ENCODE results near the gene ZNF444. TPM values are rescaled to one million over a fixed set of nuclear protein-coding genes. Genes with fewer than 3 reads are reported as not detected.

Gene ZNF444
- total RNA-seq: 10 to 100 TPM; 32.0 to 78.2 (median 52.1) TPM

DNA sequence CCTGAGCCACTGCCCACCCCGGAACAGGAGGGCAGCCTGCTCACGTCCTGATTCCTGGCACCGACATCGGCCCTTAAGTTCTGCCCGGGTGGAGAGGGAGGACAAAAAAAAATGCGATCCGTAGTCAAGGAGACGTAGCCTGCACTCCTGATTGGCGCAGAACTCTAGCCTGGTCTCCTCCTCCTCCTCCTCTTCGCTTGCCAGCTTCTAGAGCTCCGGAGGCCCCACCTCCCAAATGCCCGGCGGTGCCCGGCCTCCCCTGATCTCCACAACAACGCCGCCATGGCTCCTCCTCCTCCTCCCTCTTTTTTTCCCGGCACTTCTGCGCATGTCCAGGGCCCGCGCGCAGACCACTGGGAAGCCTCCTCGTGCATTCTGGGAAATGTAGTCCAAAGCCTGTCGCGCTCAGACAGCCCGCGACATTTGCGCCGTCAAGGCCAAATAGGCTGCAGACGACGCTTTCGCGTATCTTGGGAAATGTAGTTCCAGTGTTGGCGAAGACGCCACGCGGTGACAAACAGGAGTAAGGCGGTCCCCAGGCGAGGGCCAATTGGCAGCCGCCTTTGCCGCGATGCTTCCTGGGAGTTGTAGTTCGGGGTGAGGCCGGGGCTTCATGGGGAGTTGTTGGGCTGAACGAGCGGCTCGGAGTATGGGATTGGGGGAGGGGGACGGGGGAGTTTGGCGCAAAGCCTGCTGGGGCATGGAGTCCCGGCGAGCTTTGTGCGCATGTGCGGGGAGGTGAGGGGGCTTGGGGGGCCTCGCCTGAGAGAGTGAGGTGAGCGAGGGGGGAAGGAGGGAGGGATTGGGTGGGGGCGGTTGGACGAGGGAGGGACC is at the start of gene ZNF444:
Gene ZNF444, plus strand, starts transcription at position 705 of the 834 bp plus-strand sequence. CDS start 5,625 bp downstream, outside the sequence.
- peaks cover 13 to 53% (median 42%) of the 10 kb centered on the region in 4 donors for H3K4me1 ChIP-seq
- intact Hi-C loops (cut with DNase I): loop anchor here (10.0 kb wide), 1 partner anchor 174 kb away; the partner anchor contains the start of gene ZSCAN5A
- under 1% methylated on average over 38 of the region's 56 CpGs for WGBS

DNA sequence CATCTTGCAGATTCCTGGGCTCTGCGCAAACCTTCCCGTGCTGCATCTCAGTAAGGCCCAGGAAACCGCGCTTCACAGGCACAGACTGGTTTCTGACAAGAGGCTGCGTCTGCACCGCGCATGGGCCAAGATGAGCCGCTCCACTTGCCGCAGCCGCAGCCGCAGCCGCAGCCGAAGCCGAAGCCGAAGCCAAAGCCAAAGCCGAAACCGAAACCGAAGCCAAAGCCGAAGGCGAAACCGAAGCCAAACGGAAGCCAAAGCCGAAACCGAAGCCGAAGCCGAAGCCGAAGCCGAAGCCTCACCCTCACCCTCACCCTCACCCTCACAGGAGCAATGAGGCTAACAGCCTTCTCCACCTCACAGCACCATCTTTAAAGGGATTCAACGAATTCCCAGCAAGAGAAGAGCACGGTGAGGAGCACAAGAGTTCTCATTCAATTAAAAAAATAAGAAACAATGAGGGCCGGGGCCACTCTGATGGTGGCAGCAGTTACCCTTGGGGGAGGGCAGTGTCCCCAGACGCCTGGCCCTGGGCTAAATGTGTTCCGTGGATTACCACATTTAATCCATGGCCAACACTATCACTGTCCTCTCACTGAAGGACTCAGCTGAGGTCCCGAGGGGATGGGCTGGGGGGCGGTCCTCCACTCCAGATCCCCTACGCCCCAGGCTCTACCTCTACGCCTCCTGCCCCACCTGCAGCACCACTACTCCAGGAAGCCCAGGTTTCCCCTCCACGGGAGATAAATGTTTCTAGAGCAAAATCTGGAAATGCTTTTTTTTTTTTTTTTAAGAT is 49.1 kb upstream of the ZNF444 start:
- Histone ChIP-seq H3K9me3 (no peaks in the 10 kb centered on the region), H3K27me3 (no peaks in the 10 kb centered on the region), H3K4me1 (peaks cover 22 to 36% (median 32%) of the 10 kb centered on the region in 4 donors), H3K4me3 (no peak overlapping the region), H3K36me3 (peaks cover 11 to 59% (median 41%) of the 10 kb centered on the region in 4 donors), H3K27ac (replicated peaks in 1 of 4) (peak overlapping the region; percentile 46 to 62 (median 52))
- intact Hi-C loops (cut with DNase I): loop anchor here (5.0 kb wide), 1 partner anchor 80 kb away; no protein-coding TSS in a partner anchor
- WGBS: 92% methylated on average over 38 of the region's 38 CpGs
- no peak for DNase-seq (ENCODE audit: extremely low spot score)
- TF ChIP-seq POLR2AphosphoS5 (IDR thresholded peaks at IDR 0.05) (no peak), POLR2A (IDR thresholded peaks at IDR 0.05; ENCODE audit: low read depth) (no peak)
- TF ChIP-seq, protein P1, sequence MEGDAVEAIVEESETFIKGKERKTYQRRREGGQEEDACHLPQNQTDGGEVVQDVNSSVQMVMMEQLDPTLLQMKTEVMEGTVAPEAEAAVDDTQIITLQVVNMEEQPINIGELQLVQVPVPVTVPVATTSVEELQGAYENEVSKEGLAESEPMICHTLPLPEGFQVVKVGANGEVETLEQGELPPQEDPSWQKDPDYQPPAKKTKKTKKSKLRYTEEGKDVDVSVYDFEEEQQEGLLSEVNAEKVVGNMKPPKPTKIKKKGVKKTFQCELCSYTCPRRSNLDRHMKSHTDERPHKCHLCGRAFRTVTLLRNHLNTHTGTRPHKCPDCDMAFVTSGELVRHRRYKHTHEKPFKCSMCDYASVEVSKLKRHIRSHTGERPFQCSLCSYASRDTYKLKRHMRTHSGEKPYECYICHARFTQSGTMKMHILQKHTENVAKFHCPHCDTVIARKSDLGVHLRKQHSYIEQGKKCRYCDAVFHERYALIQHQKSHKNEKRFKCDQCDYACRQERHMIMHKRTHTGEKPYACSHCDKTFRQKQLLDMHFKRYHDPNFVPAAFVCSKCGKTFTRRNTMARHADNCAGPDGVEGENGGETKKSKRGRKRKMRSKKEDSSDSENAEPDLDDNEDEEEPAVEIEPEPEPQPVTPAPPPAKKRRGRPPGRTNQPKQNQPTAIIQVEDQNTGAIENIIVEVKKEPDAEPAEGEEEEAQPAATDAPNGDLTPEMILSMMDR (IDR thresholded peaks at IDR 0.05): no peak

More for the DNA sequence above, at the start of gene ZNF444:
- H3K27ac ChIP-seq (replicated peaks in 1 of 4): peak within 1 kb of the TSS; percentile 89 to 96 (median 92)
- TF ChIP-seq POLR2AphosphoS5 (IDR thresholded peaks at IDR 0.05) (peak; percentile 81 to 92), EP300 (IDR thresholded peaks at IDR 0.05) (no peak)
- H3K27me3 ChIP-seq: no peaks in the 10 kb centered on the region
- H3K36me3 ChIP-seq: peaks cover 0 to 3% (median 2%) of the 10 kb centered on the region in 4 donors
- peak; percentile 99 for DNase-seq (ENCODE audit: extremely low spot score)
- H3K4me3 ChIP-seq: peak within 1 kb of the TSS; percentile 64 to 71 (median 66)
- H3K9me3 ChIP-seq: no peaks in the 10 kb centered on the region

DNA sequence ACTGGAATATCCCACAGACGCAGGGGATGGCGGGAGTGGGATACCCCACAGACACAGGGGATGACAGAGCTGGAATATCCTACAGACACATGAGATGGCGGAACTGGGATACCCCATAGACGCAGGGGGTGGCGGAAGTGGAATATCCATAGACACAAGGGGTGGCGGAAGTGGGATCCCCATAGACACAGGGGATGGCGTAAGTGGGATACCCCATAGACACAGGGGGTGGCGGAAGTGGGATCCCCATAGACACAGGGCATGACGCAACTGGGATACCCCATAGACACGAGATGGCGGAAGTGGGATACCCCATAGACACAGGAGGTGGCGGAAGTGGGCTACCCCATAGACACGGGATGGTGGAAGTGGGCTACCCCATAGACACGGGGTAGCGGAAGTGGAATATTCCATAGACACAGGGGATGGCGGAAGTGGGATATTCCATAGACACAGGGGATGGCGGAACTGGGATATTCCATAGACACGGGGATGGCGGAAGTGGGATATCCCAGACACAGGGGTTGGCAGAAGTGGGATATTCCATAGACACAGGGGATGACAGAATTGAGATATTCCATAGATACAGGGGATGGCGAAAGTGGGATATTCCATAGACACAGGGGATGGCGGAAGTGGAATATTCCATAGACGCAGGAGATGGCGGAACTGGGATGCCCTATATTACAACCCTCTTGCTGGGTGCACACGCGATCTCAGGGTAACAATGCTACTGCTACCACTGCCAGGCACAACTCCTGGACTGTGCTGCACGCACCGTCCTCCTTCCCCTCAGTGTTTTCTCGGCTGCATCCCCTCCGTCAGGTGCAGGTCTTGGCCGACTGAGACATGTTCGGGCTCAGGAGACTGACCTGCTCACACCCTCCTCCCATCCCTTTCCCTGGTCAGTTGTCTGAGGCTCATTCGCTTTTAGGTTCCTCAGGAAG is 48.1 kb upstream of the ZNF444 start:
- H3K36me3 ChIP-seq: peaks cover 8 to 60% (median 39%) of the 10 kb centered on the region in 4 donors
- H3K27me3 ChIP-seq: no peaks in the 10 kb centered on the region
- H3K4me3 ChIP-seq: no peak overlapping the region
- no peaks in the 10 kb centered on the region for H3K9me3 ChIP-seq
- DNase-seq (ENCODE audit: extremely low spot score): no peak
- TF ChIP-seq, protein P1 (IDR thresholded peaks at IDR 0.05): no peak
- TF ChIP-seq POLR2AphosphoS5 (IDR thresholded peaks at IDR 0.05): no peak
- TF ChIP-seq POLR2A (IDR thresholded peaks at IDR 0.05; ENCODE audit: low read depth): no peak
- TF ChIP-seq EP300 (IDR thresholded peaks at IDR 0.05): no peak
- intact Hi-C loops (cut with DNase I): loop anchor here (5.0 kb wide), 1 partner anchor 79 kb away; no protein-coding TSS in a partner anchor
- H3K27ac ChIP-seq (replicated peaks in 1 of 4): no peak overlapping the region
- H3K4me1 ChIP-seq: peaks cover 22 to 43% (median 36%) of the 10 kb centered on the region in 4 donors
- WGBS: 97% methylated on average over 32 of the region's 32 CpGs

DNA sequence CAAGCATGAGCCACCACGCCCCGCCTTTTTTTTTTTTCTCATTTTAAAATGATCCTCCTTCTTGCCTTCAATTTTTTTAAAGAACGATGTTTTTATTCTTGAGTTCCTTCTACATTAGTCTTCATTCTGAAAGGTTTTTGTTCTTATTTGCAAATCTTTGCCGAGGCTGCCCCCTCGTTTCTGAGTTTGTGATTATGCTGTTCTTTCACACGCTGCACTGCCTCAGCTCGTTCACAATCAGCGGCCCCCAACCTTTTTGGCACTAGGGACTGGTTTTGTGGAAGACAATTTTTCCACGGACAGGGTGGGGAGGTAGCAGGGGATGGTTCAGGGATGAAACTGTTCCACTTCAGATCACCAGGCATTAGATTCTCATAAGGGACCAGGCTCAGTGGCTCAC is 46.6 kb upstream of the ZNF444 start:
- H3K27ac ChIP-seq (replicated peaks in 1 of 4): no peak overlapping the region
- TF ChIP-seq, protein P1 (IDR thresholded peaks at IDR 0.05): no peak
- TF ChIP-seq POLR2A (IDR thresholded peaks at IDR 0.05; ENCODE audit: low read depth) (no peak), POLR2AphosphoS5 (IDR thresholded peaks at IDR 0.05) (no peak), EP300 (IDR thresholded peaks at IDR 0.05) (no peak)
- H3K36me3 ChIP-seq: peaks cover 0 to 58% (median 38%) of the 10 kb centered on the region in 4 donors
- peaks cover 21 to 43% (median 35%) of the 10 kb centered on the region in 4 donors for H3K4me1 ChIP-seq
- DNase-seq (ENCODE audit: extremely low spot score): no peak
- H3K9me3 ChIP-seq: no peaks in the 10 kb centered on the region
- WGBS: 93% methylated on average over 9 of the region's 9 CpGs
- no peaks in the 10 kb centered on the region for H3K27me3 ChIP-seq
- no peak overlapping the region for H3K4me3 ChIP-seq
- intact Hi-C loops (cut with DNase I): loop anchor here (5.0 kb wide), 1 partner anchor 78 kb away; no protein-coding TSS in a partner anchor

Measured in esophagus muscularis mucosa (tissue), 4 donors.